H1 (cell line): ENCODE data around the gene RARB. TPM values are rescaled to one million over a fixed set of nuclear protein-coding genes. Genes with fewer than 3 reads are reported as not detected.

ENCODE experiments used
- CREB1 ChIP-seq: IDR thresholded peaks from 2 replicates; pipeline ENCODE4 v1.6.1; 2012; ENCODE audit warnings: inconsistent platforms
- CTBP2 ChIP-seq: IDR thresholded peaks from 2 replicates; pipeline ENCODE4 v1.7.0; 2011; ENCODE audit warnings: borderline replicate concordance, mild to moderate bottlenecking, moderate library complexity, mixed read lengths, low read length; ENCODE audit not compliant: insufficient read depth, insufficient read length
- polyA plus RNA-seq, 7 experiments: library from polyadenylated mRNA; depleted of rRNA in 3 of 7; stranded (reverse) in 5 of 7; unstranded in 2 of 7; fragments of >200 nt in 5 of 7; fragments of 200-250 nt in 2 of 7; gene quantifications; 1 replicate in 5 of 7; 2 replicates in 1 of 7; 4 replicates in 1 of 7; pipeline versions ENCODE4 v1.2.1 to v1.2.3, GENCODE V29; 2011 to 2013; ENCODE audit warnings: missing spikeins in 2 of 7, mixed read lengths in 2 of 7
- total RNA-seq: library from RNA; stranded (reverse); fragmentation: NEBNext Ultra II Directional; extraction: Animal tissue kit (Norgen Biotek cat#: 25700); gene quantifications from 2 replicates; pipeline ENCODE4 v1.2.1, GENCODE V29; 2021

The RARB gene
- total and polyA plus RNA-seq, 2 of the 8 experiments (the other 6 are each of a cell fraction or from before 2014, with no cell fraction given): 0.15 to 0.22 TPM

- no peak for TF ChIP-seq CTBP2
- no peak for TF ChIP-seq CREB1
These were observed 82.7 kb downstream of the RARB start (continued) for GRCh38 chr3:25510797-25511196.
